ENCODE data around the gene BCAR3. TPM values are rescaled to one million over a fixed set of nuclear protein-coding genes. Genes with fewer than 3 reads are reported as not detected.

Gene BCAR3
- total and polyA plus RNA-seq, 2 of the 4 experiments (the other 2 are of a cell fraction), result 41.4 to 46.4 TPM

DNA sequence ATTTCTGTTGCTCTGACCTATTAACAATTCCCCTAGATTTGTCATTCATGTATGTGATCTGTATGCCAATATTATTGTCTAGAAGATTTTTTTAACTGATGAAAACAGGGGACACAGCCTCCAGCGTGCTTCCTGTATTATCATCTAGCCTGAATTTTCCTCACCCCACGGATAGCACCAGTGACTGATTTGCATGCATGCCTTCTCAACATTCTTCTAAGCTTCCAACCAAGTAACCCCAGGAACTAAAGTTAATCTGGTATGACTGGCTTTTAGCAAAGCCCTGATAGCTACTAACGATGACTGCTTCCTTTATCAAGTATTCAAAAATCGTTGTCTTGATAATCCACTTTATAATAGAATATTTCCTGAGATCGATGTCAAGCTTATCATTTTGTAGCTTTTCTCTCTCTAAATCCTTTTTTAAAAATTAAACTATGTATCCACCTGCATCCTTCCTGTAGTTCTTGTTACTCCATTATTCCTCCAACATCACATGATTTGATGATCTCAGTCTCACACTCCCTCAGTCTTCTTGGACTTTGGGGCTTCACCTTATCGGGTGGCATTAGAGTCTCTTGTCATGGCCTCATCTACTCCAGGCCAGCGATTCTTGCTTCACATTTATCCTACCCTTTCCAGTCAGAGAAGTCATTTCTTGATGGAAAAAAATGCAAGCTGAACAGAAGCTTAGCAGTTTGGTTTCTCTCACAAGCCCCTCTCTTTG lies 19.0 kb downstream of the BCAR3 start:
- no CpG with 5 or more reads among the region's 7 CpGs for WGBS, 2 experiments (ENCODE audit: extremely low coverage in 2 of 2, insufficient read length in 1 of 2)
- Histone ChIP-seq H3K4ac (ENCODE audit: low read depth, low read length) (peak overlapping the region; percentile 90), H2BK15ac (ENCODE audit: low read depth, low read length) (peak overlapping the region; percentile 73; the same call in 2 of the 3 replicates), H3K14ac (replicated peaks; ENCODE audit: low read depth, low read length) (peak overlapping the region; percentile 89), H4K8ac (ENCODE audit: low read depth in 2 of 2, low read length in 2 of 2) (peak overlapping the region; percentile 41 to 74; a peak in 3 of 4 replicates), H3K9ac (ENCODE audit: low read depth, low read length) (peak overlapping the region; percentile 60; the same call in 1 of the 2 replicates), H3K9me1 (ENCODE audit: insufficient read depth, low read length) (peaks cover 36% of the 10 kb centered on the region), H3K23ac (ENCODE audit: low read depth, low read length) (peak overlapping the region; percentile 90), H3K56ac (ENCODE audit: extremely low read depth, insufficient read depth, low read length) (peak overlapping the region; percentile 67; the same call in 1 of the 2 replicates), H3K27ac (ENCODE audit: insufficient read depth, low read length) (peak overlapping the region; percentile 83; the same call in 1 of the 2 replicates), H4K91ac (ENCODE audit: insufficient read depth, low read depth, low read length) (peak overlapping the region; percentile 86), H3K4me2 (ENCODE audit: low read depth, low read length) (peak overlapping the region; percentile 77), H2BK5ac (ENCODE audit: low read depth, low read length, poor library complexity, severe bottlenecking) (peak overlapping the region; percentile 94), H3K9me3 (ENCODE audit: control insufficient read depth, insufficient read depth, low read length) (no peaks in the 10 kb centered on the region), H3K27me3 (ENCODE audit: control insufficient read depth, insufficient read depth, low read length) (no peaks in the 10 kb centered on the region), H3K36me3 (ENCODE audit: control insufficient read depth, insufficient read depth, low read length) (peaks cover 19% of the 10 kb centered on the region), H2AFZ (replicated peaks; ENCODE audit: low read length, poor library complexity) (no peak overlapping the region), H3K4me1 (ENCODE audit: control insufficient read depth, insufficient read depth, low read length) (peaks cover 54% of the 10 kb centered on the region), H3K79me1 (ENCODE audit: low read depth in 1 of 2, low read length in 2 of 2) (peaks cover 31 to 73% of the 10 kb centered on the region in 2 experiments), H2AK5ac (ENCODE audit: low read depth, low read length) (peak overlapping the region; percentile 82; the same call in 1 of the 2 replicates), H3K18ac (ENCODE audit: low read depth, low read length) (peak overlapping the region; percentile 80), H4K20me1 (ENCODE audit: insufficient read depth, low read length) (peaks cover 47% of the 10 kb centered on the region), H2AK9ac (replicated peaks; ENCODE audit: low read depth, low read length, poor library complexity) (no peak overlapping the region), H3K4me3 (ENCODE audit: insufficient read depth, low read depth, low read length) (no peak overlapping the region; the same call in 1 of the 2 replicates), H2BK20ac (ENCODE audit: low read depth, low read length) (peak overlapping the region; percentile 93), H2BK120ac (ENCODE audit: low read depth, low read length) (peak overlapping the region; percentile 86), H4K5ac (ENCODE audit: low read depth, low read length) (peak overlapping the region; percentile 87)
- DNase-seq (peak; percentile 38), ATAC-seq (ENCODE audit: low read depth) (peak; percentile 9)
- in situ Hi-C loops (cut with MboI; ENCODE audit: low sequenced_read_pairs), result no loop called here
- intact Hi-C loops (cut with micrococcal nuclease), result no loop called here
- POLR2A ChIA-PET (ENCODE audit: unreplicated experiment), result interaction anchor here (0.6 kb wide), 1 partner anchor 10 kb away, joined by 4 read pairs; no protein-coding TSS in a partner anchor
- CTCF ChIA-PET, result interaction anchor here (1.0 to 1.5 kb wide), 2 partner anchors 10 to 151 kb away, joined by 3 to 4 read pairs; no protein-coding TSS in a partner anchor
- no TSS peak for BruUV-seq (replicated peaks)
- dilution Hi-C loops (cut with HindIII; ENCODE audit: low sequenced_read_pairs, unreplicated experiment), result no loop called here
- TF ChIP-seq NFE2L2 (IDR thresholded peaks at IDR 0.05; ENCODE audit: low read depth, low read length) (no peak), MAZ (IDR thresholded peaks at IDR 0.05; ENCODE audit: borderline replicate concordance, low read depth, low read length) (no peak), RCOR1 (IDR thresholded peaks at IDR 0.05; ENCODE audit: insufficient replicate concordance, low read length) (no peak), MXI1 (IDR thresholded peaks at IDR 0.05; ENCODE audit: borderline replicate concordance, low read depth, low read length) (no peak), CEBPB (IDR thresholded peaks at IDR 0.05; ENCODE audit: low read depth, low read length) (no peak), CHD1 (IDR thresholded peaks at IDR 0.05; ENCODE audit: low read depth, low read length) (no peak), RAD21 (IDR thresholded peaks at IDR 0.05; ENCODE audit: low read length) (no peak), SMC3 (IDR thresholded peaks at IDR 0.05; ENCODE audit: low read depth, low read length) (no peak), MAFK (IDR thresholded peaks at IDR 0.05; ENCODE audit: low read depth, low read length) (no peak), POLR2A (IDR thresholded peaks at IDR 0.05; ENCODE audit: low read depth, low read length) (no peak), FOS (IDR thresholded peaks at IDR 0.05; ENCODE audit: low read depth, low read length) (no peak)
- TF ChIP-seq, protein P1, sequence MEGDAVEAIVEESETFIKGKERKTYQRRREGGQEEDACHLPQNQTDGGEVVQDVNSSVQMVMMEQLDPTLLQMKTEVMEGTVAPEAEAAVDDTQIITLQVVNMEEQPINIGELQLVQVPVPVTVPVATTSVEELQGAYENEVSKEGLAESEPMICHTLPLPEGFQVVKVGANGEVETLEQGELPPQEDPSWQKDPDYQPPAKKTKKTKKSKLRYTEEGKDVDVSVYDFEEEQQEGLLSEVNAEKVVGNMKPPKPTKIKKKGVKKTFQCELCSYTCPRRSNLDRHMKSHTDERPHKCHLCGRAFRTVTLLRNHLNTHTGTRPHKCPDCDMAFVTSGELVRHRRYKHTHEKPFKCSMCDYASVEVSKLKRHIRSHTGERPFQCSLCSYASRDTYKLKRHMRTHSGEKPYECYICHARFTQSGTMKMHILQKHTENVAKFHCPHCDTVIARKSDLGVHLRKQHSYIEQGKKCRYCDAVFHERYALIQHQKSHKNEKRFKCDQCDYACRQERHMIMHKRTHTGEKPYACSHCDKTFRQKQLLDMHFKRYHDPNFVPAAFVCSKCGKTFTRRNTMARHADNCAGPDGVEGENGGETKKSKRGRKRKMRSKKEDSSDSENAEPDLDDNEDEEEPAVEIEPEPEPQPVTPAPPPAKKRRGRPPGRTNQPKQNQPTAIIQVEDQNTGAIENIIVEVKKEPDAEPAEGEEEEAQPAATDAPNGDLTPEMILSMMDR (conservative IDR thresholded peaks at IDR 0.05; ENCODE audit: low read depth, low read length), result no peak
- TF ChIP-seq, protein P2, sequence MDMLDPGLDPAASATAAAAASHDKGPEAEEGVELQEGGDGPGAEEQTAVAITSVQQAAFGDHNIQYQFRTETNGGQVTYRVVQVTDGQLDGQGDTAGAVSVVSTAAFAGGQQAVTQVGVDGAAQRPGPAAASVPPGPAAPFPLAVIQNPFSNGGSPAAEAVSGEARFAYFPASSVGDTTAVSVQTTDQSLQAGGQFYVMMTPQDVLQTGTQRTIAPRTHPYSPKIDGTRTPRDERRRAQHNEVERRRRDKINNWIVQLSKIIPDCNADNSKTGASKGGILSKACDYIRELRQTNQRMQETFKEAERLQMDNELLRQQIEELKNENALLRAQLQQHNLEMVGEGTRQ (IDR thresholded peaks at IDR 0.05; ENCODE audit: low read depth, low read length), result no peak
- TF ChIP-seq, protein P3, sequence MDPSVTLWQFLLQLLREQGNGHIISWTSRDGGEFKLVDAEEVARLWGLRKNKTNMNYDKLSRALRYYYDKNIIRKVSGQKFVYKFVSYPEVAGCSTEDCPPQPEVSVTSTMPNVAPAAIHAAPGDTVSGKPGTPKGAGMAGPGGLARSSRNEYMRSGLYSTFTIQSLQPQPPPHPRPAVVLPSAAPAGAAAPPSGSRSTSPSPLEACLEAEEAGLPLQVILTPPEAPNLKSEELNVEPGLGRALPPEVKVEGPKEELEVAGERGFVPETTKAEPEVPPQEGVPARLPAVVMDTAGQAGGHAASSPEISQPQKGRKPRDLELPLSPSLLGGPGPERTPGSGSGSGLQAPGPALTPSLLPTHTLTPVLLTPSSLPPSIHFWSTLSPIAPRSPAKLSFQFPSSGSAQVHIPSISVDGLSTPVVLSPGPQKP (IDR thresholded peaks at IDR 0.05; ENCODE audit: borderline replicate concordance, low read depth, low read length), result no peak

Measured in IMR-90 (cell line).